Adipocyte (in vitro differentiated cells): ENCODE measurements around the gene WDR20.
A peak's percentile ranks its signal among the peaks of the same experiment; 100 is the strongest.

ENCODE experiments used
- DNase-seq: peaks from one replicate; pipeline ENCODE4 v3.0.0-alpha.2; 2015; ENCODE audit warnings: low read depth
- H3K27me3 ChIP-seq: replicated peaks from 2 replicates; pipeline ENCODE4 v1.7.0; 2013; ENCODE audit warnings: mild to moderate bottlenecking, low read length, moderate library complexity; ENCODE audit not compliant: control insufficient read depth, insufficient read depth
- H3K36me3 ChIP-seq: 2 replicates; pipeline ENCODE4 v1.7.0; 2013; ENCODE audit warnings: low read length, mild to moderate bottlenecking, moderate library complexity; ENCODE audit not compliant: control insufficient read depth, insufficient read depth, severe bottlenecking
- H3K4me1 ChIP-seq: 2 replicates; pipeline ENCODE4 v1.7.0; 2013; ENCODE audit warnings: mild to moderate bottlenecking, low read length, moderate library complexity; ENCODE audit not compliant: control insufficient read depth, insufficient read depth
- H3K4me3 ChIP-seq: 2 replicates; pipeline ENCODE4 v1.7.0; 2013; ENCODE audit warnings: mild to moderate bottlenecking, low read length, moderate library complexity
- H3K9ac ChIP-seq: 2 replicates; pipeline ENCODE4 v1.7.0; 2013; ENCODE audit warnings: mild to moderate bottlenecking, low read length, moderate library complexity
- H3K9me3 ChIP-seq: 2 replicates; pipeline ENCODE4 v1.7.0; 2013; ENCODE audit warnings: mild to moderate bottlenecking, low read length, moderate library complexity; ENCODE audit not compliant: control insufficient read depth

The WDR20 gene

DNA sequence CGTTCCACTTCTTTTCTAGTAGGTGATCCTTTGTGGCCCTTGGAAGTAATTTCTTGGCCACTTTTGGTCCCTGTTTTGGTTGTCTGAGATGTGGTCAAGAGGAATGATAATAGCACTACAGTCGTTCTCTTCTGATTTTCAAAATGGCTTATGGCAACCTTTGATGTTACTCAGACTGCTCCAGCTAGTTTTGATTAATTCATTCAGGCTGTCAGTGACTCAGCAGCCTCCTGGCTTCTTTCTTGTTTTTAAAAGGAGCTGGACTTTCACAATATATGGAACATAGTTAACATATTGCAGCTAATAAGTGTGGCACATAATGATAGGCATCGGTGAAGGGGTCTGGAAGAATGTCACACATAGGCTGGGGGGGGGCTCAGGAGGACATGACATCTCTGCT lies 47.3 kb downstream of the WDR20 start:
- H3K36me3 ChIP-seq = no peaks in the 10 kb centered on the region
- peaks cover 46% of the 10 kb centered on the region for H3K4me1 ChIP-seq
- peak overlapping the region; percentile 80 for H3K9ac ChIP-seq
- no peaks in the 10 kb centered on the region for H3K27me3 ChIP-seq
- DNase-seq = peak; percentile 94
- H3K4me3 ChIP-seq = peak overlapping the region; percentile 63
- H3K9me3 ChIP-seq = no peaks in the 10 kb centered on the region

DNA sequence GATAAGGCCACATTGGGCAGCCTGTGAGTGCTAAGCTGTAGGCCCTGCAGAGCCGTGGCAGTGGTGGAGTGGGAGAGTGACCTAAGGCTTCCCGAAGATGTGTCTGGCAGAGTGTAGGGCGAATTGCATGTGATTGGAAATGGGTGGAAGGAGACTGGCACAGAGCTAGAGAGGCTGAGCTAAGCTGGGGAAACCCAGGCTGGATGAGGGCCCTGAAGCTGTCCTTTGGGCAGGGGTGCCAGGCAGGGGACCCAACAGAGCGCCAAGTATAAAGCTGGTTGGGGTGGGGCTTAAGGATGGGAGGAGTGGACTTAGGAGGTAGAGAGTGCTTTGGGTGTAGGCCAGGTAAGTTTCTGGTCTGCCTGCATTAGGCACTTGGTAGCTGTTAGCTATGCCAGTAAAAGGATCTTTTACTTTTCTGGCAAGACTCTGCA lies 47.9 kb downstream of the WDR20 start:
- H3K36me3 ChIP-seq = no peaks in the 10 kb centered on the region
- peak overlapping the region; percentile 63 for H3K4me3 ChIP-seq
- peak overlapping the region; percentile 80 for H3K9ac ChIP-seq
- DNase-seq = peak; percentile 35
- no peaks in the 10 kb centered on the region for H3K27me3 ChIP-seq
- H3K9me3 ChIP-seq = no peaks in the 10 kb centered on the region
- H3K4me1 ChIP-seq = peaks cover 40% of the 10 kb centered on the region

DNA sequence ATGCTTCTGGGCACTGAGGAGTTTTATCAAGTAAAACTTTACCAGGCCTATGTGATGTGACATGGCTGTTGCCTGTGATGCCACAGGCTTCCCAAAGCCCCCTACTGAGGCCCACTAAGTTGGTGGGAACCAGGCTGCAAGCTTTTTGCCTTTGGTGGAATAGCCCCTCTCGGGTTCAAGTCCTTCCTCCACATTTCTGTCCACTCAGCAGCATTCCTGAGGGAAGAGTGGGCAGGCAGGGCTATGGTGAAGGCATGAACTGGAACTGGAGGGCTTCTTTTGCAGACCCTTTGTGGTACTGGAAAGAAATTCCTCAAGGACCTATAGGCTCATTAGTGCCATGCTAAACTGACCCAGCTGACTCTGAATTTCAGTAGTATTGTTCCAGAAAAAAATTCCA lies 48.5 kb downstream of the WDR20 start:
- DNase-seq = no peak
- H3K36me3 ChIP-seq = no peaks in the 10 kb centered on the region
- H3K9ac ChIP-seq = peak overlapping the region; percentile 80
- no peaks in the 10 kb centered on the region for H3K27me3 ChIP-seq
- H3K4me1 ChIP-seq = peaks cover 34% of the 10 kb centered on the region
- no peak overlapping the region for H3K4me3 ChIP-seq
- no peaks in the 10 kb centered on the region for H3K9me3 ChIP-seq

DNA sequence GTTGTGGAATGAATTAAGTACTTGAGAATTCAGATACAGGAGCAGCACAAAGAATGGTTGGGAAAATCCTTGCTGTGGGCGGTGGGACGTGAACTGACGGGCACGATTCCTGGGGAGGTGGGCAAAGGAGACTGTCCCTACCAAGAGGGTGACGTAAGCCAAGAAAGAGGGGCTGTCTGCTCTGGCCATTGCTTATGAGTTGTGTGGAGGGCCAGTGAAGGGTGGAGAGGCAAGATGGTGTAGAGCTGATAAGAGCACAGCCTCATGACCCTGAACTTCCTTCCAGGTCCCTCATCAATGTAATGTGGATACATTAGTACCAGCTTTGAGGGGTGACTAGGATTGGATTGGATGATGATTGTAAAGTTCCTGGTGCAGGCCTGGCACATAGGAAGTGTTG lies 50.2 kb downstream of the WDR20 start:
- Histone ChIP-seq H3K36me3 (peaks cover under 1% of the 10 kb centered on the region), H3K9me3 (no peaks in the 10 kb centered on the region), H3K9ac (no peak overlapping the region), H3K27me3 (no peaks in the 10 kb centered on the region), H3K4me1 (peaks cover 32% of the 10 kb centered on the region), H3K4me3 (no peak overlapping the region)
- no peak for DNase-seq

DNA sequence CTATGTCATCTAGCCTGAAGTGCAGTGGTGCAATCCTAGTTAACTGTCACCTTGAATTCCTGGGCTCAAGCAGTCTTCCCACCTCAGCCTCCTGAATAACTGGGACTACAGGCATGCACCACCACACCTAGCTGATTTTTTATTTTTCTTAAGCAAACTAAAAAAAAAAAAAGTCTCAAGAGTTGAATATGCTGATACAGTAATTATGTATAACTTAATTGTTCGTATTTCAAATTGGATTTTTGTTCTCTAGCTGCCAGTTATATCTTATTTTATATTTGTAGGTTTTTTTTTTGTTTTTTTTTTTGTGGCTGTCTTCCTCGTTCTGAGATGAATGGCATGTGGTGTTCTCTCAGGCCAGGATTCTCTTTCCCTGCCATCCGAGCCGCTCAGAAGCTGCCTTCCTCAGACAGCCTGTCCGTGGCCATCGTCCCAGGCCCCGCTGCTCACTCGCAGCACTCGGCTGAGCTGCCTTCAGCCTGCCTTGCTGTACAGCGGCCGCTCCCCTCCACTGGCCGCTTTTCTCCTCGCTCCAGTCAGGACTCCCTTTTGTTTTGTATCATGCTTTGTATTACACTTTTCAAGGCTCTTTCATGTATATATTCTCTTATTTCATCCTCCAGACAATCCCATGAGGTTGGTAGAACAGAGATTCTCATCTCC lies 53.3 kb downstream of the WDR20 start:
- no peaks in the 10 kb centered on the region for H3K27me3 ChIP-seq
- peaks cover 39% of the 10 kb centered on the region for H3K4me1 ChIP-seq
- peaks cover 7% of the 10 kb centered on the region for H3K36me3 ChIP-seq
- no peaks in the 10 kb centered on the region for H3K9me3 ChIP-seq
- DNase-seq = no peak
- no peak overlapping the region for H3K4me3 ChIP-seq
- no peak overlapping the region for H3K9ac ChIP-seq

- no peaks in the 10 kb centered on the region for H3K9me3 ChIP-seq
- peaks cover 32% of the 10 kb centered on the region for H3K4me1 ChIP-seq
- H3K4me3 ChIP-seq = no peak overlapping the region
- no peak for DNase-seq
- H3K27me3 ChIP-seq = no peaks in the 10 kb centered on the region
- H3K9ac ChIP-seq = no peak overlapping the region
- peaks cover 23% of the 10 kb centered on the region for H3K36me3 ChIP-seq
Observed at GRCh38 chr14:102194856-102195255, 55.2 kb downstream of the WDR20 start.

DNA sequence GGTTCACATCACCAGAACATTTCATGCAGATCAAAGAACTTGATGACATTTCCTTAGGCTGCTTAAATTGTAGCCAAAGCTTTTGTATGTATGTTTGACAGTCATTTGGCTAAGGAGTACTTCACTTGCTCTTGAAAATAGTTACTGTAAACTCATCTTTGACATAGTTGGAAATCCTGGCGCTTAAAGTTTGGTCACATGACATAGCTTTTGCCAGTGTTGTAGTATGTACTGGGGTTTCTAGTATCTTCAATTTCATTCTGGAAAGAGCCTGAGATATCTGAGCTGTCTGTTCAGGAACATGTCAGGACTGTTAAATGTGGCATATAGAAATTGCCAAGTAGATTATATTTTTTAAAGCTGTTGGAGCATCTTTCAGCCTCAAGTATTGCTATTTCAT lies 55.7 kb downstream of the WDR20 start:
- peaks cover 24% of the 10 kb centered on the region for H3K36me3 ChIP-seq
- H3K4me3 ChIP-seq = no peak overlapping the region
- no peaks in the 10 kb centered on the region for H3K9me3 ChIP-seq
- H3K9ac ChIP-seq = no peak overlapping the region
- DNase-seq = no peak
- peaks cover 32% of the 10 kb centered on the region for H3K4me1 ChIP-seq
- H3K27me3 ChIP-seq = no peaks in the 10 kb centered on the region

DNA sequence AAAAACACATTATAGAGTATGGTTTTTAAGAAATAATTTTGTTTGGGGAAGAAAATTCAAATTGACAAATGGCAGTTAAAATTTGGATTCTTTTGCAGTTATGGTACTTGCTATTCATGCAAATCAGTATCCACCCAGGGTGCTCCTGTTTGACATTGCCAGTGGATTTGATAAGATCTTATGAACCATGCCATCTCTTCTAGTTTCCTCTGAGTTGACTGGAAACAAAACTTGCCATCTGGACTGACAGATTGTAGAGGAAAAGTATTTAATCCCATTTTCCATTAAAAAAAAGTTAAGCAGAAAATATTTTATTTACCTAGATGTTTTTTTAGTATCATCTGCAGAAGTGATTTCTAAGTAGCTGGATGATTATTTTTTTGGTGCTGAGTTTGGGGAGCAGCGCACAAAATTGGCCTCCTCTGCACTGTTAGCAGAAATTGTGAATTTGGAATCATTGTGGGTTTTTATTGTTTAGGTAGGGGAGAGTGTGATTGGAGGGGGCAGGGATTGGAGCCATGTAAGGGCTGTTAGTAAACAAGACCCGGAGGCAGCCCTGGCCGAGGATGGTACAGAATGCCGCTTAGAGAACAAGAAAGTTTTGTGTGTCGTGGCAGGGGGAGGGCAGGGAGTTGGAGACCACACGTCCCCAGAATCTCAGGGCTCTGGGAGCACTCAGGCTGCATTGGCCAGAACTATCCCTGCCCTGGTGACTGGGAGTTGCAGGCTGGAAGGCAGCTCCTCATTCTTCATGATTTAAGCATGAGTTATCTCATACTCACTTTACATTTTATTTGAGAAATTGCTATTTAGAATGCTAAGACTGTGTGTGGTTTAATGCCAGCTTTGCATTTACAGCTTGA lies 56.6 kb downstream of the WDR20 start:
- Histone ChIP-seq H3K9ac (no peak overlapping the region), H3K36me3 (peaks cover 31% of the 10 kb centered on the region), H3K9me3 (no peaks in the 10 kb centered on the region)

DNA sequence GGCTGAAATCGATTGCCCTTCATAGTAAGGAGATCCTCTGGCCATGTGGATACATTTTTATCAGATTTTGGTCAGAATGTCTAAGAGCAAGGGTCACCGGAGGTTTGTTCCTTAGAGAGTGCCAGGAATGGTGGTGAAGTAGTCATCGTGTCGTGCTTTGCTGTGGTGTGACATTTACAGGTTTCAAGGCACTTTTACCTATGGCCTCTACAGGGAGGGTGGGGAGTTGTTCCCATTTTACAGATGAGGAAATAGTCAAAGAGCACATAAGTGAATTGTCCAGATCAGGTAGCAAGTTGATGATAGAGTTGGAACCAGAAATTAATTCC lies 57.2 kb downstream of the WDR20 start:
- peaks cover 37% of the 10 kb centered on the region for H3K36me3 ChIP-seq
- H3K9ac ChIP-seq = no peak overlapping the region
- no peaks in the 10 kb centered on the region for H3K9me3 ChIP-seq
- no peaks in the 10 kb centered on the region for H3K27me3 ChIP-seq
- peaks cover 32% of the 10 kb centered on the region for H3K4me1 ChIP-seq
- no peak for DNase-seq
- H3K4me3 ChIP-seq = no peak overlapping the region

More for the DNA sequence above, 56.6 kb downstream of the WDR20 start:
- DNase-seq = peak; percentile 17
- H3K27me3 ChIP-seq = no peaks in the 10 kb centered on the region
- no peak overlapping the region for H3K4me3 ChIP-seq
- peaks cover 32% of the 10 kb centered on the region for H3K4me1 ChIP-seq

DNA sequence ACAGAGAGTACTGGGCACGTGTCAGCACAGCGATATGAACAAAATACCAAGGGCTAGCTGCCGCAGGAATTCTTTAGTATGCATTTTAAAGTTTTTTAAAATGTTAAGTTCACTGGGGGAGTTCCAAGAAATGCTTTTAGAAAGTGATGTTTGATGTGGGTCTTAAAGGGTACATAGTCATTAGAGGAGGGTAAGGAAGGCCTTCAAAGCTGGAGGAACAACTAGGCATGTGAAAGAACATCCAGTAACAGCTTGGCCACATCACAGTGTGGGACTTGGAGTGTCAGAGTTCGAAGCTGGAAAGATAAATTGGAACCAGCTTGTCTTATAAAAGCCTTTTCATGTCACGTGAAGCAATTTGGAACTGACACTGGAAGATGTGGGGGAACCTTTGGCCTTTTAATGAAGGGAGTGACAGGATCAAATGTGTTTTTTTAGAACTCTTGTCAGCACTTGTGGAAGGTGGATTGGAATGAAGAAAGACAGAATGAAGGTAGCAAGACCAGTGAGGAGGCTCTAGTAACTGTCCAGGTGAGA lies 57.7 kb downstream of the WDR20 start:
- Histone ChIP-seq H3K36me3 (peaks cover 38% of the 10 kb centered on the region), H3K4me3 (no peak overlapping the region), H3K9me3 (no peaks in the 10 kb centered on the region), H3K9ac (no peak overlapping the region), H3K27me3 (no peaks in the 10 kb centered on the region), H3K4me1 (peaks cover 32% of the 10 kb centered on the region)
- peak; percentile 32 for DNase-seq

GRCh38 chr14:102200690-102201352 lies 61.1 kb downstream of the WDR20 start:
- peaks cover 49% of the 10 kb centered on the region for H3K36me3 ChIP-seq
- H3K27me3 ChIP-seq = no peaks in the 10 kb centered on the region

More at GRCh38 chr14:102200690-102201352, 61.1 kb downstream of the WDR20 start:
- H3K9me3 ChIP-seq = no peaks in the 10 kb centered on the region
- H3K4me1 ChIP-seq = peaks cover 20% of the 10 kb centered on the region
- no peak overlapping the region for H3K4me3 ChIP-seq
- DNase-seq = no peak
- H3K9ac ChIP-seq = no peak overlapping the region
